ENCODE measurements around the gene PNPLA1.

DNA sequence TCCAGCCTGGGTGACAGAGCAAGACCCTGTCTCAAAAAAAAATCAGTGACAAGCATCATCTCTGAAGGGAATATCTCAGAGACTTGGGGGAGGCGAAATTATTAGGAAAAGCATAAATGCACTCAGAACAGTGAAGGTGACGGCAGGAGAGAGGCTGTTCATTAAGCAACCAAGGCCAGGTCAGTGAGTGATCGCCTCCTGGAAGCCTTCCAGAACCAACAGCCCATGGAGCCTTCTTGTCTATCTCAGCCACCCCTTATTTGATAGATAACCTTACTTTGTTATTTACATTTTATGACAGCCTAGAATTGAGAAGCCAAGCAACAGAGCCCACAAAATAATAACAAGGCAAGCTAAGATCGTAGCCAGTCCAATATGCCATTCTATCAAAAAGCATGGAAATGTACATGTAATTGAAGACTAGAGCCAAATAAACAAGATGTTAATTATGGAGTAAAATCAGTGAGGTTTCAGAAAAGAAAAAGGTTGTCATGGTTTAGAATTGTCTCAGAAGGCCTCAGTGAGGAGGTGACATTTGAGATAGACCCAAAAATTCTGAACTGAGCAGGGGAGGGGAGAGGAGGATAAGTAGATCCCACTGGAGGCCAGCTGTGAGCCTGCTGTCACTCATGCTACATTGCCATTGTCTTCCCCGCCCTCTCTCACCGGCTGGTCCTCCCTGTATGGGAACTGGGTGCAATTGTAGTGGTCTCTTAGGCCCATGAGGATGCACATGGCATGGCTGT, 49.0 kb downstream of the PNPLA1 start:
- TF ChIP-seq EZH2 (IDR thresholded peaks at IDR 0.05; ENCODE audit: low read length, unreplicated experiment), result no peak
- TF ChIP-seq, protein P1, sequence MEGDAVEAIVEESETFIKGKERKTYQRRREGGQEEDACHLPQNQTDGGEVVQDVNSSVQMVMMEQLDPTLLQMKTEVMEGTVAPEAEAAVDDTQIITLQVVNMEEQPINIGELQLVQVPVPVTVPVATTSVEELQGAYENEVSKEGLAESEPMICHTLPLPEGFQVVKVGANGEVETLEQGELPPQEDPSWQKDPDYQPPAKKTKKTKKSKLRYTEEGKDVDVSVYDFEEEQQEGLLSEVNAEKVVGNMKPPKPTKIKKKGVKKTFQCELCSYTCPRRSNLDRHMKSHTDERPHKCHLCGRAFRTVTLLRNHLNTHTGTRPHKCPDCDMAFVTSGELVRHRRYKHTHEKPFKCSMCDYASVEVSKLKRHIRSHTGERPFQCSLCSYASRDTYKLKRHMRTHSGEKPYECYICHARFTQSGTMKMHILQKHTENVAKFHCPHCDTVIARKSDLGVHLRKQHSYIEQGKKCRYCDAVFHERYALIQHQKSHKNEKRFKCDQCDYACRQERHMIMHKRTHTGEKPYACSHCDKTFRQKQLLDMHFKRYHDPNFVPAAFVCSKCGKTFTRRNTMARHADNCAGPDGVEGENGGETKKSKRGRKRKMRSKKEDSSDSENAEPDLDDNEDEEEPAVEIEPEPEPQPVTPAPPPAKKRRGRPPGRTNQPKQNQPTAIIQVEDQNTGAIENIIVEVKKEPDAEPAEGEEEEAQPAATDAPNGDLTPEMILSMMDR (conservative IDR thresholded peaks at IDR 0.05; ENCODE audit: low read depth, low read length), result no peak
- no peak for TF ChIP-seq EZH2phosphoT487 (IDR thresholded peaks at IDR 0.05; ENCODE audit: borderline replicate concordance, low read length)
